Measurements from ENCODE around the gene FRS2.
"Not testable (repeated sequence)": the region's sequence is repeated elsewhere in the genome, so short reads cannot be mapped to it uniquely, and the experiment has no call there.

FRS2 gene

DNA sequence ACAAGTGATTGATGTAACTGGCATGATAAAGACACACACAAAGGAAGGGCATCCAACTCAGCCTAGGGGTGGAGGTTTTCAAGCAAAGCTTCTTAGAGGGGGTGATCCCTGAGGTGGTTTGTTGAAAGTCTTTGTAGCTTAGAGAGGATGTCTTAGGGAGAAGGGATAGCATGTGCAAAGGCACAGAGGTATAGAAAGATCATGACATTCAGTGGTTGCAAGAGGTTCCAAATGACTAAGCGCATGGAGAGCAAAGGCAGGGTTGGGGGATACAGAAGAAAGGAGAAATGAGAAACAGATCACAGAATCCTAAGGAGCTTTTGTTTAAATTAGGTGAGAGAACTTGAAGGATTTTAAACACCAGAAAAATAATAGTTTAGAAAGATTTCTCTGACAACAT lies 109.9 kb downstream of the FRS2 start:
- no peak for DNase-seq (ENCODE audit: low read depth)

DNA sequence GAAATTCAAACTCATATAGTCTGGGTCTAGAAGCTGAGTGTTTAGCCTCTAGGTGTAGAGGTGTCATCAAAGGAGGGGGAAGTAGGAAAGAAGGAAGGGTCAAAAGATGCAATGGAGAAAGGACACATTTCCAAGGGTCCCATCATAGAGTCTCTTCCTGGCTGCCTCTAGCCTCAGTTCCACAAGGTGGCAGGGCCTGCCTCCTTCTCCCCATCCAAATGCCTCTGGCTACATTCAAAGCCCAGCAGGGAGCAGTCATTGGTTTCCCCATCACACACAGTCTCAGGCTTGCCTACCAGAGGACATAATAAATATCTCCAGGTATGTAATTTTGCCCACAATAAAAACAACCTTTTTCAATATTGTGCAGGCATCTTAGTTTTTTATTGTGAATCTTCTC lies 113.0 kb downstream of the FRS2 start:
- peak; percentile 55 for DNase-seq (ENCODE audit: low read depth)

DNA sequence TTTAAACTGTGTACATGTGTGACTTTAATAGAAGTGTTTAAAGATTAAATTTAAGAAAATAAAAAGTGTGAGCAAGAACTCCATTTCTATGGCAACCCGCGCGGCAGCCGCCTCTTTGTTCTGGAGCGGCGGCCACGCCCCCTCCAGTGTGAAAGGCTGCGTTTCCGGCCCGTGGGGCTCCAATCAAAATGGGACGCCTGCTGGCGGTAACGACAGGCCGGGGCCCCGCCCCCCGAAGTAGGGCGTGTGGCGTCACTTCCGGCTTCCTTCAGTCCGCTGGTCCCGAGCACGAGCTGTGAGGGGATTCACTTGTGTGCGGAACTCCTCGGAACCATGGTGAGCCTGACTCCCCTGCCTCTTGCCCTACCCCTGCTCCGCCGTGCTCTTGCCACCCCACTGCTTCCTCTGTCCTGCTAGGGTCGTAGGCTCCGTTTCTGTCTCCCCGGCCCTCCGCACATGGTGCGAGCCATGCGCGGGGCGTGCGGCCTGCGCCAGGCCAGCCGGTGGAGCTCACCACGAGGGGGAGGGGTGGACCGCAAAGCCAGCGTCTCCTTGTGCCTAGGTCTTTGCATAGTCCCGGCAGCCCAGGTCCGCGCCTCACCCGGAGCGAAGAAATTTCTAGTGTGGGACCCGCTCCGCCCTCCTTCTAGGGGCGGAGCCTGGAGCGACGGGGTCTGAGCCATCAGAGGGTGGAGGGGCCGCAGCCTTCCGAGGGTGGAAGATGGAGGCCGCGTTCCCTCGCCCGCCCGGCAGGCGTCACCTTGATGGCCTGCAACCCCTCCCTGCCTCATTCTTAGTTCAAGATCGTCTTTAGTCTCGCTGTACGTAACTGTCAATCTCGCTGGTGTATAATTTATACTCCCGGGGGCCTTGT lies 115.2 kb downstream of the FRS2 start, which contains the start of gene CCT2:
TSS of gene CCT2 (plus strand) at position 271 of the 874 bp plus-strand sequence. CDS start at position 334, 63 bp downstream.
- DNase-seq (ENCODE audit: low read depth): peak; percentile 98

DNA sequence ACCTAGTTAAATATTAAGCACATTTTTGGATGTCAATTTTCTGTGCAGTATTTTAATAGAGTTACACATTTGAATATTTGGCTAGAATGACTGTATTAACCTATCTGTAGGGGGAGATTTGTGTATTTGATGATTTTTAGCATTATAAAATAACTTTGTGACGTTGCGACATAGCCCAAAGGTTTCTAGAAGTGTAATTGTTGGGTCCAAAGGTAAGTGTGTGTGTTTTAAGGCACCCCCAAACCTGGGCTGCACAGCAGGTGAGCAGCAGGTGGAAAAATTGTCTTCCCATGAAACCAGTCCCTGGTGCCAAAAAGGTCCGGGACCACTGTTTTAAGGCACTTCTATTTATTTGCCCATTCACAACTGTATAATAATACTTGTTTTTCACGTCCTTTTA lies 118.3 kb downstream of the FRS2 start:
- no peak for DNase-seq (ENCODE audit: low read depth)

DNA sequence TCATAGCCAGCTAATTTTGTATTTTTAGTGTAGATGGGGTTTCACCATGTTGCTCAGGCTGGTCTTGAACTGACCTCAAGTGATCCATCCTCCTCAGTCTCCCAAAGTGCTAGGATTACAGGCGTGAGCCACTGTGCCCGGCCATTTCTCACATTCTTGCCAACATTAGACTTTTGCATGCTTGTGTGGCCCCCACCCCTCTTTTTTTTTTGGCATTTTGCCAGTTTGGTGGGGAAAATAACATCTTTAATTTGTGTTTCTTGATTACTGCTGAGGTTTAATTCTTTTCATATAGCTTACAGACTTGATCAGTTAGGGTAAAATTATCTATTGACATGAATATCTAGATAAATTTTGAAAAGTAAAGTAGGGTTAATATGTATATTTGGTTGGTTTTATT lies 118.9 kb downstream of the FRS2 start:
- DNase-seq (ENCODE audit: low read depth): no peak

DNA sequence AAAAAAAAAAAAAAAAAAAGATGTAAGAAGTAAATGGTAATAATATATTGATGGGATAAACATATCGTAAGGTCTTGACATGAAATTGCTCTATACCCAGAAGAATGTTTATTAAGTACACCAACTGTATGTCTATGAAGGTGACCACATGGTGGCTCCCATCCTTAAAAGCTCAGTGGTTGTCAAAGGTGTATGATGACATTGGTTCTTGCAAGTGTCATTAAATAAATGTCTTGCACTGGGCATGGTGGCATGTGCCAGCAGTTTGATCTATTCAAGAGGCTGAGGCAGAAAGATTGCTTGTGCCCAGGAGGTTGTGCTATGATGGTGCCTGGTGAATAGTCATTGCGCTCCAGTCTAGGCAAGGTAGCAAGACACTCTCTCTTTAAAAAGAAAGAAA lies 125.5 kb downstream of the FRS2 start:
- no peak for DNase-seq (ENCODE audit: low read depth)

DNA sequence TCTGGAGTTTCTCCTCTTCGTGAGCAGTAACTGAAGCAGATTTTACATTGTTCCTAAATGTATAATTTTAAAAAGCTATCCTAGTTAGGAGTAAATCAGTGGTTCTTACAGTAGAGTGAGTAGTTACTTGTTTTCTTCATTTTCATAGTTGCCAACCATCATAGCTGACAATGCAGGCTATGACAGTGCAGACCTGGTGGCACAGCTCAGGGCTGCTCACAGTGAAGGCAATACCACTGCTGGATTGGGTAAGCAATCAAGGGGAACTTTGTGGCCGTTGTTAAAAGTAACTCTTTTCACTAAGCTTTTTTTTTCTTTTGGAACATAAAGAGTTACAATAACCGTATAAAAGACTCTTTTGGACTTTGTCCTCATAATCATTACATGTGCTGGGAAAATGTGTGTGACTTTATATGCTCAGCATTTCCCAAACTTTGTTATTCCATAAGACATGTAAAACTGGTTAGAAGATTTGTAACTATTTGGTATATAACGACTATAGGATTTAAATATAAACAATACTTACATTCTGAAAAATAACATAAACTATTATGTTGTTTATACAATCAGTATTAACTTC lies 128.1 kb downstream of the FRS2 start:
- DNase-seq (ENCODE audit: low read depth): no peak

DNA sequence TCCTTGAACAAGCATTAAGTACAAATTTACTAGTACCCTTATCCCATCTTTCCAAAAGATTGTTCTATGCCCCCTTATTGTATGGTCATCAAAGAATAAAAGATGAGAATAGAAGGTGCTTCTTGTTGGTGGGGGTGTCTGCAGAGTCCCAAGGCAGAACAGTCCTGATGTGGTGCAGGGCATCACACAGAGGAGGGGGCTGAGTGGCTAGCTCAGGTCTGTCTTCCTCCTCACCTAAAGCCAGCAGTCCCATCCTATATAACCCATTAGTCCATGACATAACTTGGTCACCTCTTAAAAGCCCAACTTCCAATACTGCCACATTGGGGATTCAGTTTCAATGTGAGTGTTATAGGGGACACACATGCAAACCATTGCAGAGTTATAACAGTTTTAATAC lies 130.6 kb downstream of the FRS2 start:
- no peak for DNase-seq (ENCODE audit: low read depth)

DNA sequence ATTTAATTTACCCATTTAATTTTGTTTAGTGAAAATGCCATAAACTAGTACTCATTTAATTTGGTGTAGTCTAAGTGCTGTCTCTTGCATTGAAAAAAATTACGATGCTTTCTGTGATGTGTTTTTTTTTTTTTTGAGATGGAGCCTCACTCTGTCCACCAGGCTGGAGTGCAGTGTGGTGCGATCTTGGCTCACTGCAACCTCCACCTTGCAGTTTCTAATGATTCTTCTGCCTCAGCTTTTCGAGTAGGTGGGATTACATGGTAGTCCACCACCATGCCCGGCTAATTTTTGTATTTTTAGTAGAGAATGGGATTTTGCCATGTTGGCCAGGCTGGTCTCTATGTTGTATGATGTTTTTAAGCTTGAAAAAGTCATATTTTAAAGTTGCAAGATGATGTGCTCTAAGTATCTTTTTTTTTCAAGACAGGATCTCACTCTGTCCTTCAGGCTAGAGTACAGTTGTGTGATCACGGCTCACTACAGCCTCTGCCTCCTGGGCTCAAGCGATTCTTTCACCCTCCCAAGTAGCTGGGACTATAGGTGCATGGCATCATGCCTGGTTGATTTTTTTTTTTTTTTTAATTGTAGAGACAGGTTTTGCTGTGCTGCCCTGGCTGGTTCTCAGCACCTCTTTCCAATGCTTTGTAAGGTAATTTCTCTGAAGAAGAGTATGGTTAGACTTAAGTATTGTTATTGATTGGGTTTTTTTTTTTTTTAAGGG lies 131.9 kb downstream of the FRS2 start:
- no peak for DNase-seq (ENCODE audit: low read depth)

DNA sequence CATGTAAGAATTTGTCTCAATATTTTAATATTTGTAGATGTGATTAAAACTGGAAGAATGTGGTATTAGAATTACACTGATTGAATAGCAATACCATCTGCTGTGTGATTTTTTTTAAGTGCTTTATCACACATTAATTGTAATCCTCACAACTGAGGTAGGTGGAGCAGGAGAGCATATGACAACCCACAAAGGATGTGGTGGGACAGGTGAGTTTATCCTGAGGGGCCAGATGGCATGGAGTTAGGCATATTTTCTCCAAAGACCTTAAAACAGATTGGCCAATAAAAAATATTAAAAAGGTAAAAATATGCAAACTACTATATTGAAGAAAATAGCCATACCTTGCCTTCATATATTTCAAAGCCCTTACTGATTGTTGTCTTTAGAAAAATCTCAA lies 132.8 kb downstream of the FRS2 start:
- DNase-seq (ENCODE audit: low read depth): no peak

DNA sequence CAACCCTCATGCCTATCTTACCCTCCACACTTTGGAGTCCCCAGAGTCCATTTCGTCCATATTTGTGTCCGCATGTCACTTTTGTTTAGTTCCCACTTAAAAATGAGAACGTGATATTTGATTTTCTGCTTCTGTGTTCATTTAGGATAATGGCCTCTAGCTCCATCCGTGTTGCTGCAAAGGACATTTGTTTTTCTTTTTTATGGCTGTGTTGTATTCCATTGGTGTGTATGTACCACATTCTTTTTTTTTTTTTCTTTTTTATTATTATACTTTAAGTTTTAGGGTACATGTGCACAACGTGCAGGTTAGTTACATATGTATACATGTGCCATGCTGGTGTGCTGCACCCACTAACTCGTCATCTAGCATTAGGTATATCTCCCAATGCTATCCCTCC lies 133.4 kb downstream of the FRS2 start:
- not testable (repeated sequence) for DNase-seq (ENCODE audit: low read depth)

DNA sequence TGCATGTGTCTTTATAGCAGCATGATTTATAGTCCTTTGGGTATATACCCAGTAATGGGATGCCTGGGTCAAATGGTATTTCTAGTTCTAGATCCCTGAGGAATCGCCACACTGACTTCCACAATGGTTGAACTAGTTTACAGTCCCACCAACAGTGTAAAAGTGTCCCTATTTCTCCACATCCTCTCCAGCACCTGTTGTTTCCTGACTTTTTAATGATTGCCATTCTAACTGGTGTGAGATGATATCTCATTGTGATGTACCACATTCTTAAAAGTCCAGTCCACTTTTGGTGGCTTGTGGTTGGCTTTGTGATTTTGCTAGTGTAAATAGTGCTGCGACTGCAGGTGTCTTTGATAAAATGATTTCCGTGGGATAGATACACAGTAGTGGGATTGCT lies 134.1 kb downstream of the FRS2 start:
- DNase-seq (ENCODE audit: low read depth): not testable (repeated sequence)

DNA sequence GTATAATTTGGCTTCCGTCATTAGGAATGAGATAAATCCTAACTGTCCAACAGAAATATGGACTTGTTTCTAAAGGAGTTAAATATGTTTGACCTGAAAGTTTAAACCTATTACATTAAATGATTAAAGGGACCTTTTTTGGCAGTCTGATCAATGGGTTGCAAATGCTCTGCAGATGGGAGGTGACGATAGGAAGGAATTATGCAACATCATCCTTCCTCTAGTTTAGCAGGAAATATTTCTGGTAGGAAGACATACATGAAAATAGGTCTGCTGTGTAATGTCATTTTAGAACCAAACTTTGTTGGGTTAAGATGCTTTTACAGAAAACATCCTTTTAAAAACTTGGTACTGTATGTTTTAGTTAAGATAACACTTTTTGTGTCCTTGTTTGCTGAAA lies 137.9 kb downstream of the FRS2 start:
- DNase-seq (ENCODE audit: low read depth): no peak

DNA sequence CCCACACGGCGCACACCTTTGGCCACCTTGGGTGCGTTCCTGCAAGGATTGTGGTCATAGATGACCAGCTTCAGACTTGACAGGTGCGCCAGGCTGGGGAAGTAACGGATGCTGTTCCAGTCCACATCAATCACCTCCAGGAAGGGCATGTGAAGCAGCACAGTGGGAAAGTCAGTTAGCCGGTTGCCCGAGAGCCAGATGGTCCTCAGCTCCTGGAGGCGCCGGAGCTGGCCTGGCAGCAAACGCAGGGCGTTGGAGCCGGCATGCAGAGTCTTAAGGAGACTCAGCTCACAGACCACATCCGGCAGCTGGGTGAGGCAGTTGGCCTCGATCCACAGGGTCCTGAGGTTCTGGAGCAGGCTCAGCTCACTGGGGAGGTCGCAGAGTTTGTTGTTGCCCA lies 139.9 kb downstream of the FRS2 start:
- DNase-seq (ENCODE audit: low read depth): no peak

DNA sequence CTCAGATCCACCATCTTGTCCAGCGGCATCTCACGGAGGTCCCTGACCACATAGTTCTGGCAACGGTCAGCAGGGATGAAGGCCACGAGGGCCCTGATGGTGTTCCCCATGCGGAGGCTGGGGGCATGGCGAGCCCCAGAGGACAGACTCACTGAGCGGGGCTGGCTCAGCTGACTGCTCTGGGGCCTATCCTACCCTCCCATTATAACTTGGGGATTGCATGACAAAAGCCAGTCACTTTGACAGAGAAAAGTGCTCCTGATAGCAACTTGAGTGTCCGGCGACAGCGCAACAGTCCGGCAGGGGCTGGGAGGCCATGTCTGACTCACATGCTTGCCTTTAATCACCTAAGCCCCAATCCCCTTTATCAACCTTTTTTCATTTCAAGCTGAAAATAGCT lies 140.5 kb downstream of the FRS2 start, which contains the start of gene LRRC10:
TSS of gene LRRC10 (minus strand) at position 179 of the 400 bp plus-strand sequence. CDS start at position 110, 69 bp downstream.
- DNase-seq (ENCODE audit: low read depth): no peak

DNA sequence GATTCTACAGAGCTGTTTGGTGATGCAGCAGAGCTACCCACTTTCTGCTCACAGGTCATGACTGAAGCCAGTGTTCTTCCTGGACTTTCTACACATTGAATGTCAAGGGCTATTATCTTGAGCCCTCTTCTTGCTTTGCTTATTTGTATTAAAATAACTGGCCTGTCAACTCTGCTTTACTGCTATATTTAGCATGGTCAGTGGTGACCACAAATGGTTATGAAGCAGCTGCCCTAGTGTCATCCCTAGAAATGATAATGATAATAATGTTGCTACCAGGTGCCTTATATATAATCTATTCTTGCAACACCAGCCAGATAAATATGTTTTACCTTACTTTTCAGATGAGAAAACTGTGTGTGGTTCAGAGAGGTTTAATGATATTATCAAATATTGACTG lies 143.2 kb downstream of the FRS2 start:
- no peak for DNase-seq (ENCODE audit: low read depth)

DNA sequence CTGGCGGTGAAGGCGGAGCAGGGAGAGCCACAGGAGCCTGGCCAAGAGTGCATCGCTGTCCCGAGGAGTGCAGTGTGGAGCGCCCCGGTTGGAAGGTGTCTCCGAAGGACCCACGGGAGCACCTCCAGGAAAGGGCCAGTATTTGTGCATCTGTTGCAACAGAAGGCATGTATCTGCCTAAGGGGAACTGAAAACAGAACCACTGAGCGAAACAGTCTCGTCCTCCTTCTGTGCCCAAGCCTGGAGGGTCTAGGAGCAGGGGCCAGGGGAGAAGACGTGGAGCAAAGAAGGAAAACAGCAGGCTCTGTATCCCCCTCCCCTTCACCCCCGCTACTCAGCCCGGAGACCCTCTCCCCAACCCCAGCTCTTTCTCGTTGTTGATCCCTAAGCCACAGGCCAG lies 145.8 kb downstream of the FRS2 start:
- DNase-seq (ENCODE audit: low read depth): no peak

DNA sequence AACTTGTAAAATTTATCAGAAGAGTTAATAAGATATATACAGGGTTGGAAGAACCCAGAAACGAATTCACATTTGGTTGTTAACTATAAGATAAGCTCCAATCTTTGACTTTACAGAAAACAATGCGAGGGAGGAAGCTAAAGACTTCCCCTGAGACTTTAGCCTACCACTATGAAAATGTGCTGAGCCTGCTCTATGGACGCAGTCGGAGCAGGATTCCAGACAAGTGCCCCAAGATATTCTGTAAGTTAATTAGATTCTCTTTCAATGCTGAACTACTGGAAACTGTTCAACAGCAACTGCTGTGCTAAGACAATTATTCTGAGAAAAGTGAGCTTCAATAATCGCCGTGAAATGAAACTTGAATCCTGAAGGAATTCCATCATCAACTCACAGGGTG lies 148.9 kb downstream of the FRS2 start:
- no peak for DNase-seq (ENCODE audit: low read depth)

DNA sequence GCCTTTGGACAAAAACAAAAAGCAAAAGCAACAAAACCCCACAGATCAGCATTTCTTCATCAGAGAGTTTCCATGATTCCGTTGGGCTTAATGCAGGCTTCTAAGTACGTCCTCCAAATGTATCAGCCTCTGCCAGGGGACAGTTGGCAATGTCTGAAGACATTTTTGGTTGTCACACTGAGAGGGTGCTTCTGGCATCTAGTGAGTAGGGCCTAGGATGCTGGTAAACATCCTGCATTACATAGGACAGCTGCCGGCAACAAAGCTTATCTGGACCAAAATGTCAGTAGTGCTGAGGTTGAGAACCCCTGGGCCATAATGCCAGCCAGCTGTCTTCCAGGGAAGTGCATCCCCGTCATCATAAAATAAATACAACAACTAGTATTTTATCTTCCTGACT lies 149.9 kb downstream of the FRS2 start:
- no peak for DNase-seq (ENCODE audit: low read depth)

DNA sequence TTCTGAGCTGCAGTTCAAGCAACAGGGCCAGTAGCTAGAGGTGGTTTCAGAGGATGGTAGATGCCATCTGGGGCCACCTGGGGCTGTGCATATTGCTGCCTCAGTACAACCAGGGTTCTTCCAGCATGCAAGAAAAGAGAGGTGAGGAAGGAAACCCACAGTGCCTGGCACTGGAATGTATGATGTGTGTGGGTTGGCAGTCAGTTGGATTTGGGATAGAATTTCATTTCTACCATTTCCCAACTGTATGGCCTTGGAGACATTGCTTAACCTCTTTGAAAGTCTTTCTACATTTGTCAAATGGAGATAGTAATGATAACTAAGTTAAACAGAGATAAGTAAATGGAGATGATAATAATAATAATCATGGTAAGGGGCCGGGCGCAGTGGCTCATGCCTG lies 150.7 kb downstream of the FRS2 start:
- DNase-seq (ENCODE audit: low read depth): no peak

DNA sequence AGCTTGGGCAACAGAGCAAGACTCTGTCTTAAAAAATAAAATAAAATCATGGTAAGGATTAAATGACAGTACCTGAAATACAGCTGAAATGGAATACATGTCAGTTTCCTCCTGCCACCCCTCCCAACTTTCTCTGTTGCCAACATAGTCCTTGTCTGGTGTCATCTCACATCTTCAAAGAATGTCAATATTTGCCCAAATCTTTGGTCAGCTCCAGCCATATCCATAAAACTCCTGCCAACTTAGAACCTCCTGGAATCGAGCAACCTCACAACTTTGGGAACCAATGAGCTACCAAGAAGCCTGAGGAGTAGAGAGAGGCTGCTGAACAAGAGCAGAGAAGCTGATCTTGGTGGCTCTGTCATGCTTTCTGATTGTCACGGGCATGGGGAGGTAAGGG lies 151.4 kb downstream of the FRS2 start:
- no peak for DNase-seq (ENCODE audit: low read depth)

DNA sequence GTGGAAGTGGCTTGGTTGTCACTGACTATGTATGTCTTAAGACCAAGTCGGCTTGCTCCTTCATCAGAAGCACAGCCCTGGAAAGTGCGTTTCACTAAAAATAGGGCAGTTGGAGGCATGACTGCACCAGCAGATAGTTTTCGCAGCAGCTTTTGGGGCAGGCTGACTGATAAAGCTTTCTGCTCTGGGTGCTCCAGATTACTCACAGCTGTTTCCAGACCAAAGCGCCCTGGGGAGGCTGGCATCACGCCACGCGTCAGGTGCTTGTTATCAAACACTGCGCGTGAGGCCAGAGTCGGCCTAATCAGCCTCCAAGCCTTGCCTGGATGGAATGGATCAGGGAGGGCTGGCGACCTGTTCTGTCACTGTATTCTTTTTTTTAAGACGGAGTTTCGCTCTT lies 153.8 kb downstream of the FRS2 start:
- DNase-seq (ENCODE audit: low read depth): no peak

DNA sequence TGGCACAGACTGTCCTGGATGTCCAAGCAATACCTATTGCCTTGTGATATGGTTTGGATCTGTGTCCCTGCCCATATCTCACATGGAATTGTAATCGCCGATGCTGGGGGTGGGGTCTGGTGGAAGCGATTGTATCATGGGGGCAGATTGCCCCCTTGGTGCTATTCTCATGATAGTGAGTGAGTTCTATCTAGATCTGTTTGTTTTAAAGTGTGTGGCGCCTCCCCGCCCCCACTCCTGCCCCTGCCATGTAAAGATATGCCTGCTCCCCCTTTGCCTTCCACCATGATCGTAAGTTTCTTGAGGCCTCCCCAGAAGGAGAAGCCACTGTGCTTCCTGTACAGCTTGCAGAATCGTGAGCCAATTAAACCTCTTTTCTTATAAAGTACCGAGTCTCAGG lies 157.3 kb downstream of the FRS2 start:
- no peak for DNase-seq (ENCODE audit: low read depth)

Data from ELR (cell line).